Activated gamma-delta T cell (primary cell): Measurements from ENCODE around the gene HNF1A.
"Not testable (repeated sequence)": the region's sequence is repeated elsewhere in the genome, so short reads cannot be mapped to it uniquely, and the experiment has no call there.

ENCODE experiments used
- DNase-seq: peaks from one replicate; lab custom pipeline; 2025; lab: John Stamatoyannopoulos, UW
- total RNA-seq, 2 donors: gene quantifications; one replicate each; lab custom pipeline; 2026; lab: John Stamatoyannopoulos, UW

HNF1A gene
- 0 reads per million in 2 donors for total RNA-seq

- DNase-seq, result no peak
These were observed at the start of gene HNF1A for GRCh38 chr12:120978296-120979219. Gene HNF1A, plus strand, starts transcription at chr12:120978543. Its CDS starts 226 bp downstream, at chr12:120978769.

- DNase-seq, result no peak
These were observed 49.3 kb upstream of the HNF1A start for GRCh38 chr12:120928864-120929652.

GRCh38 chr12:120930032-120930431 lies 48.3 kb upstream of the HNF1A start:
- no peak for DNase-seq

- no peak for DNase-seq
These were observed 46.3 kb upstream of the HNF1A start for GRCh38 chr12:120932058-120932457.

- no peak for DNase-seq
These were observed 45.3 kb upstream of the HNF1A start for GRCh38 chr12:120932956-120933526.

- no peak for DNase-seq
These were observed 44.6 kb upstream of the HNF1A start for GRCh38 chr12:120933786-120934185.

GRCh38 chr12:120936197-120936596 lies 42.1 kb upstream of the HNF1A start:
- no peak for DNase-seq

GRCh38 chr12:120938496-120938895 lies 39.8 kb upstream of the HNF1A start:
- no peak for DNase-seq

- DNase-seq, result no peak
These were observed 38.8 kb upstream of the HNF1A start for GRCh38 chr12:120939523-120939922.

- no peak for DNase-seq
These were observed 38.3 kb upstream of the HNF1A start for GRCh38 chr12:120940006-120940405.

GRCh38 chr12:120940799-120941198 lies 37.5 kb upstream of the HNF1A start:
- DNase-seq, result no peak

GRCh38 chr12:120941412-120941811 lies 36.9 kb upstream of the HNF1A start:
- DNase-seq, result no peak

- DNase-seq, result no peak
These were observed 36.4 kb upstream of the HNF1A start for GRCh38 chr12:120941846-120942405.

GRCh38 chr12:120943482-120943881 lies 34.9 kb upstream of the HNF1A start:
- DNase-seq, result no peak

- no peak for DNase-seq
These were observed 33.6 kb upstream of the HNF1A start for GRCh38 chr12:120944645-120945217.

GRCh38 chr12:120945516-120945915 lies 32.8 kb upstream of the HNF1A start:
- not testable (repeated sequence) for DNase-seq

- not testable (repeated sequence) for DNase-seq
These were observed 28.0 kb upstream of the HNF1A start for GRCh38 chr12:120950260-120950799.

- DNase-seq, result no peak
These were observed 27.5 kb upstream of the HNF1A start for GRCh38 chr12:120950807-120951206.

GRCh38 chr12:120955232-120955631 lies 23.1 kb upstream of the HNF1A start:
- no peak for DNase-seq

- no peak for DNase-seq
These were observed 21.6 kb upstream of the HNF1A start for GRCh38 chr12:120956579-120957300.
